ENCODE measurements around the gene MLN.

- TF ChIP-seq POLR2A (IDR thresholded peaks at IDR 0.05): no peak
- TF ChIP-seq, protein P1, sequence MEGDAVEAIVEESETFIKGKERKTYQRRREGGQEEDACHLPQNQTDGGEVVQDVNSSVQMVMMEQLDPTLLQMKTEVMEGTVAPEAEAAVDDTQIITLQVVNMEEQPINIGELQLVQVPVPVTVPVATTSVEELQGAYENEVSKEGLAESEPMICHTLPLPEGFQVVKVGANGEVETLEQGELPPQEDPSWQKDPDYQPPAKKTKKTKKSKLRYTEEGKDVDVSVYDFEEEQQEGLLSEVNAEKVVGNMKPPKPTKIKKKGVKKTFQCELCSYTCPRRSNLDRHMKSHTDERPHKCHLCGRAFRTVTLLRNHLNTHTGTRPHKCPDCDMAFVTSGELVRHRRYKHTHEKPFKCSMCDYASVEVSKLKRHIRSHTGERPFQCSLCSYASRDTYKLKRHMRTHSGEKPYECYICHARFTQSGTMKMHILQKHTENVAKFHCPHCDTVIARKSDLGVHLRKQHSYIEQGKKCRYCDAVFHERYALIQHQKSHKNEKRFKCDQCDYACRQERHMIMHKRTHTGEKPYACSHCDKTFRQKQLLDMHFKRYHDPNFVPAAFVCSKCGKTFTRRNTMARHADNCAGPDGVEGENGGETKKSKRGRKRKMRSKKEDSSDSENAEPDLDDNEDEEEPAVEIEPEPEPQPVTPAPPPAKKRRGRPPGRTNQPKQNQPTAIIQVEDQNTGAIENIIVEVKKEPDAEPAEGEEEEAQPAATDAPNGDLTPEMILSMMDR (IDR thresholded peaks at IDR 0.05): no peak
- no peak for TF ChIP-seq POLR2AphosphoS5 (IDR thresholded peaks at IDR 0.05)
Observed at GRCh38 chr6:33841070-33841469, 37.3 kb upstream of the MLN start.
